A172 (cell line): Measurements from ENCODE around the gene TUBB4A. TPM values are rescaled to one million over a fixed set of nuclear protein-coding genes. Genes with fewer than 3 reads are reported as not detected.

ENCODE experiments used
- DNase-seq: peaks from one replicate; pipeline ENCODE4 v3.0.0-alpha.2; 2015; ENCODE audit warnings: low spot score
- total RNA-seq: library from RNA; depleted of rRNA; stranded (reverse); fragments of >200 nt; shearing (Covaris generic); gene quantifications from 2 replicates; pipeline ENCODE4 v1.2.3, GENCODE V29; 2014

Gene TUBB4A
- total RNA-seq, 1 experiment from 2014 or later = 9.1 TPM

- no peak for DNase-seq
These were observed 6.2 kb downstream of the TUBB4A start for GRCh38 chr19:6495947-6496346.

GRCh38 chr19:6494438-6495036, 7.6 kb downstream of the TUBB4A start:
- no peak for DNase-seq

GRCh38 chr19:6491802-6492592, 10.1 kb downstream of the TUBB4A start:
- DNase-seq = no peak

- no peak for DNase-seq
These were observed 12.0 kb downstream of the TUBB4A start for GRCh38 chr19:6490134-6490533.

- DNase-seq = no peak
These were observed 12.6 kb downstream of the TUBB4A start for GRCh38 chr19:6489278-6490061.

GRCh38 chr19:6484831-6485230, 17.3 kb downstream of the TUBB4A start:
- no peak for DNase-seq

GRCh38 chr19:6484230-6484629, 17.9 kb downstream of the TUBB4A start:
- DNase-seq = no peak

GRCh38 chr19:6483235-6483634, 18.9 kb downstream of the TUBB4A start:
- DNase-seq = no peak

- no peak for DNase-seq
These were observed 19.8 kb downstream of the TUBB4A start for GRCh38 chr19:6482343-6482686.

GRCh38 chr19:6481541-6482342, 20.4 kb downstream of the TUBB4A start, which contains the start of gene DENND1C:
Gene DENND1C, minus strand, starts transcription at chr19:6481787. Its CDS starts 92 bp downstream, at chr19:6481695.
- DNase-seq = peak; percentile 41

- no peak for DNase-seq
These were observed 21.2 kb downstream of the TUBB4A start for GRCh38 chr19:6480848-6481415.

GRCh38 chr19:6479836-6480398, 22.2 kb downstream of the TUBB4A start:
- DNase-seq = no peak

GRCh38 chr19:6478815-6479214, 23.3 kb downstream of the TUBB4A start:
- DNase-seq = no peak

- no peak for DNase-seq
These were observed 25.1 kb downstream of the TUBB4A start for GRCh38 chr19:6476896-6477431.

- peak; percentile 16 for DNase-seq
These were observed 25.8 kb downstream of the TUBB4A start for GRCh38 chr19:6476155-6476895.

GRCh38 chr19:6475321-6476108, 26.6 kb downstream of the TUBB4A start:
- no peak for DNase-seq

GRCh38 chr19:6473647-6474046, 28.5 kb downstream of the TUBB4A start:
- DNase-seq = no peak

GRCh38 chr19:6472713-6473112, 29.4 kb downstream of the TUBB4A start:
- DNase-seq = no peak

- DNase-seq = no peak
These were observed 31.0 kb downstream of the TUBB4A start for GRCh38 chr19:6471076-6471475.
